HG03432 (cell line): ENCODE data around the gene PROK1.
"Not testable (repeated sequence)": the region's sequence is repeated elsewhere in the genome, so short reads cannot be mapped to it uniquely, and the experiment has no call there.

Source experiments
- ATAC-seq: cut with Tn5 transposase; IDR thresholded peaks from one replicate; pipeline ENCODE4 v1.9.1; 2021; ENCODE audit warnings: mild to moderate bottlenecking, moderate library complexity; ENCODE audit not compliant: unreplicated experiment

Gene PROK1, protein sequence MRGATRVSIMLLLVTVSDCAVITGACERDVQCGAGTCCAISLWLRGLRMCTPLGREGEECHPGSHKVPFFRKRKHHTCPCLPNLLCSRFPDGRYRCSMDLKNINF

GRCh38 chr1:110450929-110451328 is at the start of gene PROK1:
Gene PROK1, plus strand, starts transcription at chr1:110451149. Its CDS starts 68 bp downstream, at chr1:110451217.
- ATAC-seq = no peak

DNA sequence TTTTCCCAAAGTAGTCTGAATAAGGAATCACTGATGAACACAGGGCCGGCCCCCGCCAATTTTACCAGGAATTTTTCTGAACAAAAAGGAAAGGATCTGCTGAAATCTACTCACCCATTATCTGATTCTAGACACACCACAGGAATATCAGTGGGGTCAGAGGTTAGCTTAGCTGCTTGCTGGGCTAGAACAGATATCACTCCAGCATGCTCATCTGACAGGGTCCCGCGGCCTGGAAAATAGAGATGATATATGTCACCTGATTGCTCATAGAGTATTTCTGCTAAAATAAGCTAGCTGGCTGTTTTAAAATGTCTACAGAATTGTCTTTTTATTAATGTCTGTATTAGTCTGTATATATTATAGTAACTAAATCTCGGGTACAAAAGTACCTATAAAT is 47.1 kb upstream of the PROK1 start:
- no peak for ATAC-seq

DNA sequence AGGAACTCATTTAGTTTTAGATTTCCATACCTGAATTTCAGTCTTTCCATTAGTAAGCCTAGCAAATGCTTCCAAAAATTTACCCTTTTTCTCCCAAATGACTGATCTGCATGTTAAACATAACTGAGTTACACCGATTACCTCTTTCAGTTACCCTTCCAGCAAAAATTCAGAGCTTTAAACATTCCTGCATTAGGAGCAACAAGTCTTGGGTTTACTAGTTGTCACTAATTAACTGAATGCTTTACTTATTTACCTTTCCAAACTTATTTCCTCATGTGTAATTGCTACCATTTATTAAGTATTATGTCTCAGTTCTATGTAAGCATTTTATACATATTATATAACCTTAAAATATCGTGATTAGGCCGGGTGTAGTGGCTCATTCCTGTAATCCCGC is 46.5 kb upstream of the PROK1 start:
- no peak for ATAC-seq

DNA sequence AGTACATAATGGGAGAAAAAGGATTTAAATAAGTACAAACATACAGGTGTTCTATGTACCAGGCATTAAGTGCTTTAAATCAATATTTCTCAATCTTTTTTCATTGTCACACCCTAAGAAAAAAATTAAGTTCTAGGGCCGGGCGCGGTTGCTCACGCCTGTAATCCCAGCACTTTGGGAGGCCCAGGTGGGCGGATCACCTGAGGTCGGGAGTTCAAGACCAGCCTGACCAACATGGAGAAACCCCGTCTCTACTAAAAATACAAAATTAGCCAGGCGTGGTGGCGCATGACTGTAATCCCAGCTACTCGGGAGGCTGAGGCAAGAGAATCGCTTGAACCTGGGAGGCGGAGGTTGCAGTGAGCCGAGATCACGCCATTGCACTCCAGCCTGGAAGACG is 44.5 kb upstream of the PROK1 start:
- not testable (repeated sequence) for ATAC-seq

- ATAC-seq = peak; percentile 91
Observed at GRCh38 chr1:110407260-110408210, 43.4 kb upstream of the PROK1 start, which contains the start of gene LAMTOR5. Gene LAMTOR5, minus strand, starts transcription at chr1:110407694. Its CDS starts 74 bp downstream, at chr1:110407620.

DNA sequence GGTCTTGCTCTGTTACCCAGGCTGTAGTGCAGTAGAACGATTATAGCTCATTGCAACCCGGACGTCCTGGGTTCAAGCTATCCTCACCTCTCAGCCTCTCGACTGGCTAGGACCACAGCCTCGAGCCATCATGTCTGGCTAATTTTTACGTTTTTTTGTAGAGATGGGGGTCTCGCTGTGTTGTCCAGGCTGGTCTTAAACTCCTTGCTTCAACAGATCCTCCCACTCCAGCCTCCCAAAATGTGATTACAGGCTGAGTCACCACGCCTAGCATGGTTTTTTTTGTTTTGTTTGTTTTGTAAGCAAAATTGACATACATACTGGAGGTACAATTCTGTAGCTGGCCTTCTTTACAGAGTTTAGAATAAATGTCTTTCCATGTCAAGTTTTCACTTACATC is 42.5 kb upstream of the PROK1 start:
- ATAC-seq = no peak

GRCh38 chr1:110409316-110409715 is 41.6 kb upstream of the PROK1 start:
- ATAC-seq = no peak

DNA sequence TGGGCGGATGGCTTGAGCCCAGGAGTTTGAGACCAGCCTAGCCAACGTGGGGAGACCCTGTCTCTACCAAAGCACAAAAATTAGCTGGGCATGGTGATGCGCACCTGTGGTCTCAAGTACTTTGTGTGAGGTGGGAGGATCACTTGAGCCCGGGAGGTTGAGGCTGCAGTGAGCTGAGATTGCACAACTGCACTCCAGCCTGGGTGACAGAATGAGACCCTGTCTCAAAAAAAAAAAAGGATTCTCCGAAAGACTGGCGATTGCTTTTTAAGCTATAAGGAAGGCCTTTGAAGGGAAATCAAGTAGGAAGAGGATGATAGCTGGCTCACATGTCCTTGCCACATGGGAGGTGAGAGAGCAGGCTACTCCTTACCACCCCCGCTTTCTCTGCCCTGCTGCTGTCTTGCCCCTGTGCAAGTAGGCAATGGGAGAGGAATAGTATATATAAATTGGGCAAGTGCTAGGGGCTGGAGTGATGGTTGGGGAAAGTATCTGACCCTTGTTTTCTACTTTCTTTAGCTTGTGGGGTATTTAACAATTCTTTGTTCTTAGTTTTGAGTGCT is 39.7 kb upstream of the PROK1 start:
- no peak for ATAC-seq

- ATAC-seq = peak; percentile 34
Observed at GRCh38 chr1:110412576-110412975, 38.4 kb upstream of the PROK1 start.

- not testable (repeated sequence) for ATAC-seq
Observed at GRCh38 chr1:110413045-110413444, 37.9 kb upstream of the PROK1 start.

DNA sequence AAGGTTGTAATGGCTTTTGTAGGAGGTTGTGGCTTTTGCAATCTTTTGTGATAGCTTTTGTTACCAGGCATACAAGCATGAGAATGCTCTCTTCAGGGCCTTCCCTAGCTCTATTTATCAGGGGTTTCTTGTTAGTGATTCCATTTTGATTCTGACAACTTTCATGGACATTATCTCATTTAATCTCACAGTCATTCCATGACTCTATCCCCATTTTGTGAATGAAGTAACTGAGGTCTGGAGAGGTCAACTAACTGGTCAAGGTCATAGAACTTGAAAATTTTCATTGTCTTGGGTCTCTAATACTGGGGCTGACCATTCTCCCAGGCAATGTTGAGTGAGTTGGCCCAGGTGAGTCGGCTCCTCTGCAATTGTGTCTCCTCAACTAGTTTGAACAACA is 32.2 kb upstream of the PROK1 start:
- no peak for ATAC-seq

DNA sequence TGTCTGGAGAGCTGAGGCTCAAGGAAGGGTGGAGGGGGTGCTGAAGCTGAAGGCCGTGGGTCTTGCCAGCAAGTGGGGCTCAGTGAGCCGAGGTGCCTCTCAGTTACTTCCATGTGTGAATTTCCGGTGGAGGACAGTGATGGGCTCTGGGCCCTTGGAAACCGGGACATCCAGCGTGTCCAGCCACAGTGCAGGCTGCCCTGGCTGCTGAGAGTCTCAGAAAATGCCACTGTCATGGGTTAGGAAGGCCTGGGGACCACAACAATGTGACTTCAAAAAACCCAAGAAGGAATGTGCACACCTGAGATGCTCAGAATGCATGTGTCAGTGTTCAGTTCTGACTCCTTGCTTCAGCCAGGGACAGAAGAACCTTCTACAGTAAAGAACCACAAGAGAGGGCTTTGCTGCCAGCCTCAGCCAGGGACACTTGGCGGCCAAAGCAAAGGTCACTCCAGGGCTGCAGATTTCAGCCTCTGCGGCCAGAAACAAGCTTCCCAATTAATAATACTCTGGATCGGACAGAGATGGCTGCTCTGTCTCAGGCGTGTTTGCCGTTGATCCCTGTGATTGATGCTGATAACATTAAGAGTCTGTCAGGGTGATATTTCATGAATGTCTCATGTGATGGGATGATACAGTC is 30.8 kb upstream of the PROK1 start:
- no peak for ATAC-seq

DNA sequence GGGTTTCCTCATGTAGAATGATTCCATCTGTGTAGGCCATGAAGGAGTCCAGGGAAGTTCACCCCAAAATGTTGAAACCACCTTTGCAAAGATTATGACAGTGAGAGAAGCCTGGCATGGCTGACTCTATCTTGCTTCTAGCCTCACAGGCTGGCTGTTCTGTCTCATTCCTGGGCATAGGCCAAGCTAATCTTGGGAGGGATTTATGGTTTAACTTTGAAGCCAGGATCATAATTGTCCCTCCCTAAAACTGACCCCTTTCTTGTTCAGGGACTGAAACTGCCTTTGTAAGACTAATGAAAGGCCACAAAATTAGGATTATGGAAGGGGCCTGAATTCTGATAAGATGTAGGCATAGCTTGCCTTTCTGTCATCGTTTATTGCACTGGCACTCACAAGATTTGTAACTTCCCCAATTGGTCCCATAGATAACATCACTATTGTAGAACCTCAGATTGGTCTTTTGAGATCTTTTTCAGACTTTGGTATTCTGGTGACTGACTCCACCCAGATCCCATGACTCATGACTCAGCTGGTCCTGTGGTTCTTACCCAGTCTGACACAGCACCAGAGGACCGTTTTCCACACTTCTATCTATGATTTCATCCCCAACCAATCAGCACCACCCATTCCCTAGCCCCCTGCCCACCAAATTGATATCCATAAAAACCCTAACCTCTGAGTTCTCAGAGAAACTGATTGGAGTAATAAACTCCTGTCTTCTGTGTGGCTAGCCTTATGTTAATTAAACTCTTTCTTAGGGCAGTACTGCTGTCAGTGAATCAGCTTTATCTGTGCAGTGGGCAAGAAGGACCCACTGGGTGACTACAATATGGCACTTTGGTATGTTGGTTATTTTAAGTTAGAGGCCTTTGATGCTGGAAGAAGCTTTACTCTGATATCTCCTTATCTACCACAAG is 29.8 kb upstream of the PROK1 start:
- no peak for ATAC-seq

GRCh38 chr1:110424699-110425611 is 26.0 kb upstream of the PROK1 start:
- no peak for ATAC-seq

GRCh38 chr1:110425612-110426152 is 25.3 kb upstream of the PROK1 start:
- no peak for ATAC-seq

GRCh38 chr1:110426854-110427253 is 24.1 kb upstream of the PROK1 start:
- ATAC-seq = no peak

GRCh38 chr1:110428946-110429345 is 22.0 kb upstream of the PROK1 start:
- ATAC-seq = no peak

- no peak for ATAC-seq
Observed at GRCh38 chr1:110430366-110430765, 20.6 kb upstream of the PROK1 start.

DNA sequence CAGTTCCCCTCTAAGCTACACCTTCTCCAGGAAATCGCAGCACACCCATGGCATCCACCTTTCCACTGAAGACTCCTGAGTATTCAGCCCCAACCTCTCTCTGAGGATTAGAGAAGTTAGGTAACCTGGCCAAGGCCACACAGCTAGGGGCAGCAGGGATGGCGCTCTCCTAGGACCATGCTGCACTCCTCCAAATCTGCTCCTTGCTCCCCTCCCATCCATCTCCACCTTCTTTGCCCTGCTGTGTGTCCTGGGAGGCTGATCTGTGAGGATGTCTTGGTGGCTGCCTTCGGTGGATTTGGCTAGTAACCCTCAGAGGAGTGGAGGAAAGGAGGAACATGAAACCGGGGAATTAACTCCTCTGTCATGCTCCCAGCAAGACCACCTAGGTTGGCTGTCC is 20.0 kb upstream of the PROK1 start:
- ATAC-seq = no peak
